Neural cell (in vitro differentiated cells): Measurements from ENCODE around the gene CCNK. TPM values are rescaled to one million over a fixed set of nuclear protein-coding genes. Genes with fewer than 3 reads are reported as not detected.

Source experiments
- H2AFZ ChIP-seq: fragments of 200-600, 300-800 bp; sonication (generic), shearing (Covaris generic); 2 replicates; pipeline ENCODE4 v1.6.0; 2014; ENCODE audit warnings: low read depth, mild to moderate bottlenecking, antibody characterized with exemption, low read length, moderate library complexity
- H3F3A ChIP-seq: fragments of 200-600 bp; shearing (Covaris generic); 2 replicates; pipeline ENCODE4 v1.6.1; 2016; ENCODE audit warnings: mild to moderate bottlenecking, moderate library complexity, mixed read lengths, antibody characterized with exemption, low read length; ENCODE audit not compliant: insufficient read depth, poor library complexity, severe bottlenecking
- H3K27ac ChIP-seq: fragments of 200-600, 300-800 bp; sonication (generic), shearing (Covaris generic); 2 replicates; pipeline ENCODE4 v1.5.1; 2014; ENCODE audit warnings: mild to moderate bottlenecking, low read length, moderate library complexity
- H3K27me3 ChIP-seq: fragments of 300-800, 200-600 bp; sonication (generic), shearing (Covaris generic); 2 replicates; pipeline ENCODE4 v1.6.0; 2014; ENCODE audit warnings: mild to moderate bottlenecking, low read depth, low read length, moderate library complexity; ENCODE audit not compliant: insufficient read depth
- H3K36me3 ChIP-seq: fragments of 300-800, 200-600 bp; sonication (generic), shearing (Covaris generic); 2 replicates; pipeline ENCODE4 v1.5.1; 2014; ENCODE audit warnings: mild to moderate bottlenecking, antibody characterized with exemption, low read length, moderate library complexity; ENCODE audit not compliant: insufficient read depth
- H3K4me2 ChIP-seq: fragments of 300-800, 200-600 bp; sonication (generic), shearing (Covaris generic); 2 replicates; pipeline ENCODE4 v1.6.0; 2014; ENCODE audit warnings: mild to moderate bottlenecking, low read length
- H3K4me3 ChIP-seq: fragments of 300-800, 200-600 bp; sonication (generic), shearing (Covaris generic); 2 replicates; pipeline ENCODE4 v1.5.1; 2014; ENCODE audit warnings: mild to moderate bottlenecking, low read length, moderate library complexity
- H3K79me2 ChIP-seq: fragments of 200-600 bp; shearing (Covaris generic); replicated peaks from 2 replicates; pipeline ENCODE4 v1.6.0; 2014; ENCODE audit warnings: mild to moderate bottlenecking, low read length, moderate library complexity; ENCODE audit not compliant: insufficient read depth
- H3K9ac ChIP-seq: fragments of 300-800, 200-600 bp; sonication (generic), shearing (Covaris generic); 2 replicates; pipeline ENCODE4 v1.6.1; 2016; ENCODE audit warnings: mild to moderate bottlenecking, low read length, mixed read lengths
- H3K9me2 ChIP-seq: fragments of 200-600 bp; shearing (Covaris generic); 2 replicates; pipeline ENCODE4 v1.6.1; 2016; ENCODE audit warnings: mild to moderate bottlenecking, low read length, mixed read lengths; ENCODE audit not compliant: insufficient read depth
- H3K9me3 ChIP-seq: fragments of 200-600, 300-800 bp; sonication (generic), shearing (Covaris generic); 2 replicates; pipeline ENCODE4 v1.6.1; 2016; ENCODE audit warnings: mild to moderate bottlenecking, mixed run types, low read length, moderate library complexity, mixed read lengths
- H4K20me1 ChIP-seq: fragments of 200-600 bp; shearing (Covaris generic); 2 replicates; pipeline ENCODE4 v1.6.1; 2016; ENCODE audit warnings: mild to moderate bottlenecking, mixed run types; ENCODE audit not compliant: insufficient read depth
- EP300 ChIP-seq: fragments of 450-650 bp; conservative IDR thresholded peaks from 2 replicates; pipeline ENCODE4 v1.6.1; 2014; ENCODE audit warnings: antibody characterized with exemption, mild to moderate bottlenecking, moderate library complexity; ENCODE audit not compliant: poor library complexity, severe bottlenecking
- EZH2 ChIP-seq: fragments of 200-600, 300-800 bp; shearing (Covaris generic), sonication (generic); IDR thresholded peaks from 2 replicates; pipeline ENCODE4 v1.6.1; 2014; ENCODE audit warnings: antibody characterized with exemption, low read length, borderline replicate concordance, mild to moderate bottlenecking; ENCODE audit not compliant: insufficient read depth, poor library complexity, severe bottlenecking
- MXI1 ChIP-seq: fragments of 450-650 bp; conservative IDR thresholded peaks from 2 replicates; pipeline ENCODE4 v1.6.1; 2014; ENCODE audit warnings: antibody characterized with exemption, mild to moderate bottlenecking; ENCODE audit not compliant: poor library complexity, severe bottlenecking
- POLR2AphosphoS5 ChIP-seq: IDR thresholded peaks from 2 replicates; pipeline ENCODE4 v1.6.1; 2012
- RAD21 ChIP-seq: fragments of 450-650 bp; conservative IDR thresholded peaks from 2 replicates; pipeline ENCODE4 v1.6.1; 2014; ENCODE audit warnings: antibody characterized with exemption, mild to moderate bottlenecking, moderate library complexity
- SMC3 ChIP-seq: fragments of 450-650 bp; conservative IDR thresholded peaks from 2 replicates; pipeline ENCODE4 v1.6.1; 2014; ENCODE audit warnings: antibody characterized with exemption, mild to moderate bottlenecking, moderate library complexity; ENCODE audit not compliant: poor library complexity
- TAF1 ChIP-seq: IDR thresholded peaks from 2 replicates; pipeline ENCODE4 v1.6.1; 2012; ENCODE audit warnings: low read depth
- polyA plus RNA-seq: library from polyadenylated mRNA; depleted of rRNA; stranded (reverse); fragments of >200 nt; gene quantifications from 2 replicates; pipeline ENCODE4 v1.2.3, GENCODE V29; 2014
- TF ChIP-seq, protein P1 (sequence below): IDR thresholded peaks from 2 replicates; pipeline ENCODE4 v1.6.1; 2012; ENCODE audit warnings: borderline replicate concordance
- TF ChIP-seq, protein P2 (sequence below): fragments of 450-650 bp; IDR thresholded peaks from 2 replicates; pipeline ENCODE4 v1.5.1; 2014; ENCODE audit warnings: antibody characterized with exemption, mild to moderate bottlenecking, moderate library complexity; ENCODE audit not compliant: poor library complexity, severe bottlenecking

The CCNK gene
- polyA plus RNA-seq, 1 donor from 2014 or later = 11.2 TPM

DNA sequence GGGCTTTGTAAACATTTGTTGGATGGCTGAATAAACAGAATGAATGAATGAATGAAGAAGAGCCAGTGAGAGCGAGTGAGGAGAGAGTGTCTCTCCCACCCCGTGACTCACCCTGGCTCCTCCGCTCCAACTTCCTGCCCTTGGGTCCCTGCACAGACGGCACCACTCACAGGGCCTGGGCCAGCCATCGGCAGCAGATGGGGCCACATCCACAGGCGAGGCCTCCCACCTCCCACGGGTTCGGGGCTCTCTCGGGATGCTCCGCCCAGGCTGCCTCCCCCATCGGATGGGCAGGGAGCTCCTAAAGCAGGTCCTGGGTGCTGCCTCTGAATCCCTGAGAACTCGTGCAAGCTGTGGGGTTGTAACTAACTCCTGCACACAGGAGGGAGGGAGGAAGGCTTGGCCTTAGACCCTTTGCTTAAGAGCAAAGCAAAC, 41.3 kb downstream of the CCNK start:
- H3K9ac ChIP-seq = no peak overlapping the region
- H3K4me2 ChIP-seq = no peak overlapping the region
- peaks cover 5% of the 10 kb centered on the region for H3K79me2 ChIP-seq

DNA sequence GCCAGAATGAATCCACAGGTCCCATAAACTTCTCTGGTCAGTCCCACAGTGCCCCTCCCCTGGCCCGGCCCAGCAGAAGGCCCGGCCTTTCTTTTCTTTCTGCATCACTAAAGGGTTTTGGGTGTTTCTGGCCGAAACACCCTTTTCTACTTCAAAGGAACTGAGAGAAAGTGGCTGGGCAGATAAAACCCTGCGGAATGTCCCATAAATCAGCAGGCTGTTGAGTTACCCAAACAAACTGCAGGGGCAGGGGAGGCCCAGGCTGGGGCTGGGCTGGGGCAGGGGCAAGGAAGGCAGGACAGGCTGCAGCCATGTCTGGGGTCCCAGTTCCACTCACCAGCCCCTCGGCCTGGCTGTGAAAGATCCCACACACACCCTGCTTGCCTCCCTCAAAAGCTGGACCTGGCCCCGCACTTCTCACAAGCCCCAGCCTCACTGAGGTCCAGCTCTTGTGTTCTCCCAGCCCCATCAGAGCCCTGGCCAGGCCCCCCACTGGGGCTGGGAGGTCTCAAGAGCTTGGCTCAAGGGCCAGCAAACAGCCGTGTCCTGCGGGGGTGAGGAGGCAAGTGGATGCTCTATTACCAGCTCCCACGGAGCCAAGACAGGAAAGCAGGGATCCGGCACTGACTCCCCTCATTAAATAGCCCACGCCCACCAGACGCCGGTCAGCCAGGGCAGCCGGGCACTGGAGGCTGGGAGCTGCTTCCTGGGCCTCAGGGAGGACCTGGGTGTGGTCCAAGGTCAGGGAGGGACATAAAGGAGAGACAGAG, 41.9 kb downstream of the CCNK start:
- no peak overlapping the region for H3K4me2 ChIP-seq
- TF ChIP-seq TAF1 (no peak), RAD21 (no peak), POLR2AphosphoS5 (no peak)
- H3K9me2 ChIP-seq = no peaks in the 10 kb centered on the region
- H3K27me3 ChIP-seq = no peaks in the 10 kb centered on the region
- H3K79me2 ChIP-seq = peaks cover 5% of the 10 kb centered on the region
- H2AFZ ChIP-seq = no peak overlapping the region
- no peaks in the 10 kb centered on the region for H3F3A ChIP-seq
- H3K9ac ChIP-seq = no peak overlapping the region
- H3K27ac ChIP-seq = no peak overlapping the region
- no peaks in the 10 kb centered on the region for H3K9me3 ChIP-seq
- H3K4me3 ChIP-seq = no peak overlapping the region
- no peaks in the 10 kb centered on the region for H3K36me3 ChIP-seq
- no peaks in the 10 kb centered on the region for H4K20me1 ChIP-seq

More for the DNA sequence above, 41.3 kb downstream of the CCNK start:
- TF ChIP-seq, protein P1, sequence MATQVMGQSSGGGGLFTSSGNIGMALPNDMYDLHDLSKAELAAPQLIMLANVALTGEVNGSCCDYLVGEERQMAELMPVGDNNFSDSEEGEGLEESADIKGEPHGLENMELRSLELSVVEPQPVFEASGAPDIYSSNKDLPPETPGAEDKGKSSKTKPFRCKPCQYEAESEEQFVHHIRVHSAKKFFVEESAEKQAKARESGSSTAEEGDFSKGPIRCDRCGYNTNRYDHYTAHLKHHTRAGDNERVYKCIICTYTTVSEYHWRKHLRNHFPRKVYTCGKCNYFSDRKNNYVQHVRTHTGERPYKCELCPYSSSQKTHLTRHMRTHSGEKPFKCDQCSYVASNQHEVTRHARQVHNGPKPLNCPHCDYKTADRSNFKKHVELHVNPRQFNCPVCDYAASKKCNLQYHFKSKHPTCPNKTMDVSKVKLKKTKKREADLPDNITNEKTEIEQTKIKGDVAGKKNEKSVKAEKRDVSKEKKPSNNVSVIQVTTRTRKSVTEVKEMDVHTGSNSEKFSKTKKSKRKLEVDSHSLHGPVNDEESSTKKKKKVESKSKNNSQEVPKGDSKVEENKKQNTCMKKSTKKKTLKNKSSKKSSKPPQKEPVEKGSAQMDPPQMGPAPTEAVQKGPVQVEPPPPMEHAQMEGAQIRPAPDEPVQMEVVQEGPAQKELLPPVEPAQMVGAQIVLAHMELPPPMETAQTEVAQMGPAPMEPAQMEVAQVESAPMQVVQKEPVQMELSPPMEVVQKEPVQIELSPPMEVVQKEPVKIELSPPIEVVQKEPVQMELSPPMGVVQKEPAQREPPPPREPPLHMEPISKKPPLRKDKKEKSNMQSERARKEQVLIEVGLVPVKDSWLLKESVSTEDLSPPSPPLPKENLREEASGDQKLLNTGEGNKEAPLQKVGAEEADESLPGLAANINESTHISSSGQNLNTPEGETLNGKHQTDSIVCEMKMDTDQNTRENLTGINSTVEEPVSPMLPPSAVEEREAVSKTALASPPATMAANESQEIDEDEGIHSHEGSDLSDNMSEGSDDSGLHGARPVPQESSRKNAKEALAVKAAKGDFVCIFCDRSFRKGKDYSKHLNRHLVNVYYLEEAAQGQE = no peak
- TF ChIP-seq SMC3 = no peak
- no peak for TF ChIP-seq POLR2AphosphoS5
- no peak for TF ChIP-seq MXI1
- Histone ChIP-seq H3K36me3 (no peaks in the 10 kb centered on the region), H3K27ac (no peak overlapping the region), H3K27me3 (no peaks in the 10 kb centered on the region), H3K9me2 (no peaks in the 10 kb centered on the region), H3F3A (no peaks in the 10 kb centered on the region), H2AFZ (no peak overlapping the region), H3K9me3 (no peaks in the 10 kb centered on the region), H4K20me1 (no peaks in the 10 kb centered on the region), H3K4me3 (no peak overlapping the region)

DNA sequence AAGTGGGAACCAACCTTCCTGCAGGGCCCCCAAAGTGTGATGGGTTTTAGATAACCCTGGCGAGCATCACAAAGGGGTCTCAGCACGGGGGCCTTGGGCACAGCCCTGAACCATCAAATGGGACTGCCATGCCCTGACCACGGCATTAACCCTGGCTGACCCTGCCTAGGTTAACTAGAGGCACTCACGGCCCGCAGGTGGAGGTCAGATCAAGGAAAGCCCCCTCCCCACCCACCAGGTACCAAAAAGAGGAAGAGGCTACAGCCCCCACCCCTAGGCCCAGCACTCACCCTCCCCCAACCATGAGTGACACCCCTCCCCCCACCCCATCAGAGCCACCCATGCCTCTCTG, 42.5 kb downstream of the CCNK start:
- no peak overlapping the region for H2AFZ ChIP-seq
- H3K4me2 ChIP-seq = no peak overlapping the region

More for the DNA sequence above, 42.5 kb downstream of the CCNK start:
- no peaks in the 10 kb centered on the region for H3K9me2 ChIP-seq
- H3K4me3 ChIP-seq = no peak overlapping the region
- H3K79me2 ChIP-seq = peaks cover 3% of the 10 kb centered on the region
- no peak overlapping the region for H3K9ac ChIP-seq
- H3K27me3 ChIP-seq = no peaks in the 10 kb centered on the region
- H4K20me1 ChIP-seq = no peaks in the 10 kb centered on the region
- no peaks in the 10 kb centered on the region for H3K36me3 ChIP-seq
- no peaks in the 10 kb centered on the region for H3K9me3 ChIP-seq
- TF ChIP-seq RAD21 (no peak), TAF1 (no peak), SMC3 (no peak), EZH2 (no peak), POLR2AphosphoS5 (no peak), EP300 (no peak)
- TF ChIP-seq, protein P2, sequence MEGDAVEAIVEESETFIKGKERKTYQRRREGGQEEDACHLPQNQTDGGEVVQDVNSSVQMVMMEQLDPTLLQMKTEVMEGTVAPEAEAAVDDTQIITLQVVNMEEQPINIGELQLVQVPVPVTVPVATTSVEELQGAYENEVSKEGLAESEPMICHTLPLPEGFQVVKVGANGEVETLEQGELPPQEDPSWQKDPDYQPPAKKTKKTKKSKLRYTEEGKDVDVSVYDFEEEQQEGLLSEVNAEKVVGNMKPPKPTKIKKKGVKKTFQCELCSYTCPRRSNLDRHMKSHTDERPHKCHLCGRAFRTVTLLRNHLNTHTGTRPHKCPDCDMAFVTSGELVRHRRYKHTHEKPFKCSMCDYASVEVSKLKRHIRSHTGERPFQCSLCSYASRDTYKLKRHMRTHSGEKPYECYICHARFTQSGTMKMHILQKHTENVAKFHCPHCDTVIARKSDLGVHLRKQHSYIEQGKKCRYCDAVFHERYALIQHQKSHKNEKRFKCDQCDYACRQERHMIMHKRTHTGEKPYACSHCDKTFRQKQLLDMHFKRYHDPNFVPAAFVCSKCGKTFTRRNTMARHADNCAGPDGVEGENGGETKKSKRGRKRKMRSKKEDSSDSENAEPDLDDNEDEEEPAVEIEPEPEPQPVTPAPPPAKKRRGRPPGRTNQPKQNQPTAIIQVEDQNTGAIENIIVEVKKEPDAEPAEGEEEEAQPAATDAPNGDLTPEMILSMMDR = no peak
- H3K27ac ChIP-seq = no peak overlapping the region
- H3F3A ChIP-seq = no peaks in the 10 kb centered on the region
